ENCODE measurements around the gene RASGRP1. TPM values are rescaled to one million over a fixed set of nuclear protein-coding genes. Genes with fewer than 3 reads are reported as not detected.

Gene RASGRP1
- polyA plus RNA-seq, 10 donors, result 0.14 to 4.2 (median 0.44) TPM

DNA sequence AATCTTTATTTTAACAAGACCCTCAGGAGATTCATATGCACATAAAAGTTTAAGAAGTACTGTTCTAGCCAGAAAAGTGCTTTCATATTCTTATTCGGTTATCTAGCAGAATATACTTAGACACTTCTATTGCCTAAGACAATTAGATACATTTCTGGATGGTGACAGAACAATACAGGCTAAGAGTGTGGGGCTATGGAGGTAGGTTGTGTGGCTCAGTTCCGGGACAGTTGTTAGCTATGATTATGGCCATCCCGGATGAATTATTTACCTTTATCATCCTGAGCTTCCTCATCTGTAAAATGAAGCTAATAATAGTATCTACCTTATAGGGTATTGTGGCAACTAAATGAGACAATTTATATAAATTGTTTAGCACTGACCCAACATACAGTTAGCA lies 104.1 kb downstream of the RASGRP1 start:
- DNase-seq, result no peak

DNA sequence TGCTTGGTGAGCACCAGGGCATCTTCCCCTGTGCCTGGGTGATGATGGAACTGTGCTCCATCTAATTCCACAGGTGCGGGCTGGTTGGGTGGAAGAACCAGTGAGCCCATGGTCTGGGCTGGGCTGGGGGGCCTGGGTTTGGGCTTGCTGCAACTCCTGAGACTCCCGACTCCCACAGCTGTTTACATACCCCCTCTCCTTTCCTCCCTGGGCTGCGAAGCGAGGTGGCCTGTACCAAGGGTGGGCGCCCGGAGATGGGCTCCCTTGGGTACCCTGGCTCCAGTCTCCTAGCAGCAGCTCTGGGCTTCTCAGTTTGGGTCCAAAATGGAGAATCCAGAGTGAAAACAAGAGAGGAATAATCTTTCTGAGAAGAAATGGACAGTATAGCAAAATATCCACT lies 105.1 kb downstream of the RASGRP1 start:
- DNase-seq, result no peak

DNA sequence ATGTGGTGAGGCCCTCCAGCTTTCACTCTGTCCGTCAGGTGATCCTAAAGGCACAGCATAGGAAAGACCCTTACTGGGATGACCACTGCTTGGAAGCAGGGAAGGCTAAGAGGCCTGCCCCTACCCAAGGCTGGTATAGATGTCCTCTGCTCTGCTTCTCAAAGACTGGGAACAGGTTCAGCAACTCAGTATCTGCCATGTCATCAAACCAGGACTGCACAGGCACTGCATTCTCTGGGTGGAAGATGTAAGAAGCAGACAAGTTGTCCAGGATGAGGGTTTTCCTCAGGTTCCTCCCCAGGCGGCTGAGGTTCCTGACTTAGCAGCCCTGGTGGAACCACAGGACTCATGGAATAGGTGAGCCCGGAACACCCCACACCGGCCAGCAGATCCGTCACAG lies 106.0 kb downstream of the RASGRP1 start:
- DNase-seq, result no peak

DNA sequence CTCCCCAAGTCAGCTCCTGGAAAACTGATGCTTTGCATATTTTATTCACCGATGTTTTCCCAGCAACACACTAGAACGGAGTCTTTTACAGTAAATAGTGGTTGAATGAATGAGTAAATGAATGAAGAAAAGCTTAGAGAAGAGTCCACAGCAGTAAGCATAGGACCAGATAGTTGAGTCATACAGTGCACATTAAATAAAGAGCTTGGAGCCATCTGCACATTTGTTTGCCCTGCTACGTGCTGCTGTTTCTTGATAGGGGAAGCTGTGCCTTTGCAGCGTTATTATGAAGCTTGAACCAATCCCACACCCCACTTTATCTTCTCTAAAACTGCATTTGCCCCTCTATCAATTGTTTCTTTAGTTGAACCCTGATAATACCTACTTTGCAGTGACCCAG lies 109.5 kb downstream of the RASGRP1 start:
- no peak for DNase-seq

DNA sequence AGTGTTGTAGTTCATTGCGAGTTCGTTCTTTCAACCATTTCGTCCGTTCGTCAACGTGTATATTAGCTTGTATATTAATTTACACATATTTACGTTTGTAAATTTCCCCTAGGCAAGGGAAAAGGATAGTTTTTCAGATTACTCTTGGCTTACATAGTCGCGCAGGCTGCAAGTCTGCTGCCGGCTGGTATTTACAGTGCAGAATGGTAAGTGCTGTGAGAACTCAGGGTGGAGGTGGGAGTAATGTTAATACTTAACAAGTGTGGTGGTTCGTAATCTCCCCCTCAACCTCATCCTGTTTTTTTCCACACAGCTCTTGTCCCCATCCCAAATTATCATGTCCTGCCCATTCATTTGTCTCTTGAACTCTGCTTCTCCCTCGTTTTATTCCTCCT lies 109.9 kb downstream of the RASGRP1 start:
- DNase-seq, result no peak

DNA sequence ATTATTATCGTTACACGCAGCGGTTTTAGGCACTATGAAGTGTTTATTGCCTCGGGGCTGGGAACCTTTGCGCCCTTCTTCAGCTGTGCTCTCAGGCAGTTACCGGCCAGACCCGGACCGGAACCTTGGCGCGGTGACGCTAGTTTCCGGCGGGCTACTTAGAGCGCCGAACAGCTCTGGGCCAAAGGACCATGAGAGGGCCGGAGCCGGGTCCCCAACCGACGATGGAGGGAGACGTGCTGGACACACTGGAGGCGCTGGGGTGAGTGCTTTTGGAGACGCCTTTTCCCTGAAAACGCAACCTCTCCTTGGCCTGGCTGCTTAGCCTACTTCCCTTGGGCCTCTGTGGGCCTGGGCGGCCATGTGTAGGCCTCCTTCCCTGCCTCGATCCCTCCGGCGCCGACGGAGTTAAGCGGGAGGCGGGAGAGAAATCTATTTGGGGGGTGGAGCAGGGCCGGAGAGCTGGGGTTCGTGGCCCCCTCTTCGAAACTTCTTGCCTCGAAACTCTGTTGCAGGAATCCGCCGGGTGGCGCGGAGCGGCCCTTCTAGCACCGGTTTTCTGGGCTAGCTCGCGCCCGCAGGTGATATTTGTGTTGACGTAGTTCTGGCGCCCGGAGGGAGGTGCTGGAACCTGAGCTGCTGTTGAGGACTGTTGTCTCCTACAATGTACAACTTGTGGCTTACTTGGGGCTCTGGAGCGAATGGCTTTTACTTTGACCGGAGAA lies 110.5 kb downstream of the RASGRP1 start, which contains the start of gene FAM98B:
FAM98B (plus strand) TSS at position 157 of the 725 bp plus-strand sequence; CDS start at position 192, 35 bp downstream.
- peak; percentile 93 to 98 (median 94) for DNase-seq

DNA sequence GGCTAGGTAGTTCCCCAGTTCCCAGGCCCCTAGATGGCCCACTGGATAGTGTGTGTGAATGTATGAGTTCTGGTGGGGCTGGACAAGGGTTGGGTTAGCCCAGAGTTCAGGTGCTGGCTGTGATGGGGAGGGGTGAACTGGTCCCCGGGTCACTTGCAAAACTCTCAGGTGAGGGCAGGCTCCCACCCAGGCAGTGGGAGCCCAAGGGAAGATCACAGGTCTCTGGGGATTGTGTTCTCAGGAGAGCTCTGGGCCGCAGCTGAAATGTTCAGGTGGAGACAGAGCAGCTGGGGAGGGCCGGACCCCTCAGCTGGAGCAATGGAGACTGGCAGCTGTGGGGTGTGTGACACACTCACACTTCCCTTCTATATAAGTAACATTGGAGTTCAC lies 123.5 kb downstream of the RASGRP1 start:
- no peak for DNase-seq

DNA sequence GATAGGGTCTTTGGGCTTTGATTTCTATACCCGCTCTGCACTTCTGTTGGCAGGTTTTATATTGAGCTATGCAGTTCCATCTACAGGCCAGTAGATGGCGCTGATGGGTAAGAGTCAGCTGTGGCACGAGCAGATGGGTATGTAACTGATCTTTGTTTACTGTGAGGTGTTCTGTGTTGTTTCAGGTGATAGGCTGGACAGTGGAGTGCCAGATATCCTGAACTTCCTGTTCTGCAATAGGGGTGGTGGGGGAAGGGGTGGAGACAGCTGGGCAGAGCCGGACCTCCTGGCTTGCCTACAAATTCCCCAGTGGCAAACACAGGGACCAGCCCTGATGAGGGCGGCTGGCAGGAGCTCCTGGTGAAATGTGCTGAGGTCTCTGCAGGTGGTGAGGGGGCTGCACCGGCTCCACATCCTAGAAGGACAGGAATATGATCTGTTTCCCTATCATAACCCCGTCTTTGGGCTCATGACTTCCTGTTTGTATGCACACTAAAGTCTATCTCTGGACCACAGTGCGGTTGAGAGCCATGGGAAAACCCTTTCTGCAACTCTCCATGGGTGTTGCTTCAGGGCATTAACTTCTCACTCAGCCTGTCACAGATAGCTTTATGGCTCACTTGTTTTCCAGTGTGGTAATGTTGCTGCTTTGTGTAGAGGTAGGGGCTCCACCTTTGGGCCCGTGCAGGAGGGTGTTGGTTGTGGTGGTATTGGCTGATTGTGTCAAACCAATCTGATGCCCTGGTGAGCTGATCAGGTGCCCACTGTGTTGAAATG lies 124.1 kb downstream of the RASGRP1 start:
- peak; percentile 42 to 76 (median 67) for DNase-seq

Other genes with a start within 250 kb of the RASGRP1 start
- 10 to 100 TPM; 21.0 to 41.1 (median 33.9) TPM for gene FAM98B, start 110.7 kb downstream of the RASGRP1 start, polyA plus RNA-seq (ENCODE audit: insufficient read length in 10 of 10)

All from muscle of back (tissue), 11 donors.